ENCODE results near the gene CALCOCO1.

GRCh38 chr12:53758081-53758729 lies 31.0 kb upstream of the CALCOCO1 start:
- TF ChIP-seq POLR2A (IDR thresholded peaks at IDR 0.05) (no peak), CTCF (IDR thresholded peaks at IDR 0.05) (no peak)
